ENCODE data around the gene SEPTIN6. TPM values are rescaled to one million over a fixed set of nuclear protein-coding genes. Genes with fewer than 3 reads are reported as not detected.

SEPTIN6 gene
- total RNA-seq: 5.6 and 5.9 TPM in 2 replicates
- polyA plus RNA-seq: 12.8 and 19.9 TPM in 2 replicates
- 11.6 and 14.6 TPM in 2 replicates for polyA plus RNA-seq (2012)
- polyA minus RNA-seq (ENCODE audit: low replicate concordance): 10.9 and 22.3 TPM in 2 replicates

DNA sequence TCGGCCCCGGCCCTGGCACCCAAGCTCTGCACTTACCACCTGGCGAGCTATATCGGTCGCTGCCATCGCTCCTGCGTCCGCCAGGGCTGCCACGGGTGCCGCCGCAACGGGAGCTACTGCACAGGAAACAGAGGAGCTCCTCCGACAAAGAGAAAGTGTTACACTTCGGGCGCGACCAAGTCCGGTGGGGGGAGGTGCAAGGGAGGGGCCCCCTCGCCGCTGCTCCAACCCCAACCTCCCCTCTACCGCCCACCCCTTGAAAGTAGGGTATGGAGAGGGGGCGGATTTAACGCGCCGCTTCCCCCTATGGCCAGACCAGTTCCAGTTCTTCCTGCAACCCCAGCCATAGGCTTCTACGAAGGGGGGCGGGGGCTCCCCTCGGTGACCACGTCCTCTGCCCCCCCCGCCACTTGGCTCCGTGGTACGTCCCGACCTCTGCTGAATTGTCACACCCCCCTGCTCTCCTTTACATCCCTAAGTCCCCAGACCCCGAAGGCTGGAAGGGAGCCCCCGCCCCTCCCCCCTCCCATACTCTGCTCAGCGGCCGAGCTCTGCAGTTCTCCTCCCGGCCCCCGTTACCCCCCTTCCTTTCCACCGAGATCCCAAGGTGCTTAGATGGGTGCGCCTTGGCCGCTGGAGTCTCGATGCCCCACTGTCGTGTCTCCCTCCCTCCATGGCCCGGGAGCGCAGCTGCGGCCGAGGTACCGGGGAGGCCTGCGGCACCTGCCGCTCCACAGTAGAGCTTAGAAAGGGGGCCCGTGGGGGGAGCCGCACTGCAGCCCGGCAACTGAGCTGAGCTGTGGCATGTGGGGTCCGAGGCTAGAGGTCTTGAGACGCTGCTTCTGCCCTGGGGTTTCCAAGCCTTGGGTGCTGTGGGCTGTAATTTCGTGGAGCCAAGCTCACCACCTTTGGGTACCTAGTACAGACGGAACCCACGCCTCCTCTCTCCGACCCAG lies at the start of gene SEPTIN6:
TSS of gene SEPTIN6 (minus strand) at position 129 of the 956 bp plus-strand sequence. CDS start at position 66, 63 bp downstream.
- H3K9ac ChIP-seq (ENCODE audit: insufficient read depth, low read length): peak within 1 kb of the TSS; percentile 66
- no peaks in the 10 kb centered on the region for H3K4me1 ChIP-seq (ENCODE audit: control insufficient read depth, extremely low read depth, insufficient read depth, low read length)
- H3K4me2 ChIP-seq (ENCODE audit: extremely low read depth, insufficient read depth, low read length): peak within 1 kb of the TSS; percentile 40
- H3K27ac ChIP-seq (ENCODE audit: insufficient read depth, low read length): peak within 1 kb of the TSS; percentile 28
- TF ChIP-seq, protein P1, sequence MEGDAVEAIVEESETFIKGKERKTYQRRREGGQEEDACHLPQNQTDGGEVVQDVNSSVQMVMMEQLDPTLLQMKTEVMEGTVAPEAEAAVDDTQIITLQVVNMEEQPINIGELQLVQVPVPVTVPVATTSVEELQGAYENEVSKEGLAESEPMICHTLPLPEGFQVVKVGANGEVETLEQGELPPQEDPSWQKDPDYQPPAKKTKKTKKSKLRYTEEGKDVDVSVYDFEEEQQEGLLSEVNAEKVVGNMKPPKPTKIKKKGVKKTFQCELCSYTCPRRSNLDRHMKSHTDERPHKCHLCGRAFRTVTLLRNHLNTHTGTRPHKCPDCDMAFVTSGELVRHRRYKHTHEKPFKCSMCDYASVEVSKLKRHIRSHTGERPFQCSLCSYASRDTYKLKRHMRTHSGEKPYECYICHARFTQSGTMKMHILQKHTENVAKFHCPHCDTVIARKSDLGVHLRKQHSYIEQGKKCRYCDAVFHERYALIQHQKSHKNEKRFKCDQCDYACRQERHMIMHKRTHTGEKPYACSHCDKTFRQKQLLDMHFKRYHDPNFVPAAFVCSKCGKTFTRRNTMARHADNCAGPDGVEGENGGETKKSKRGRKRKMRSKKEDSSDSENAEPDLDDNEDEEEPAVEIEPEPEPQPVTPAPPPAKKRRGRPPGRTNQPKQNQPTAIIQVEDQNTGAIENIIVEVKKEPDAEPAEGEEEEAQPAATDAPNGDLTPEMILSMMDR (conservative IDR thresholded peaks at IDR 0.05 in 1 of 2, IDR thresholded peaks at IDR 0.05 in 1 of 2; ENCODE audit: low read depth in 1 of 2, low read length in 2 of 2): no peak
- no peak for TF ChIP-seq EZH2 (IDR thresholded peaks at IDR 0.05; ENCODE audit: low read length, missing control alignments)
- H3K9me3 ChIP-seq (ENCODE audit: control insufficient read depth, insufficient read depth, low read depth, low read length): no peaks in the 10 kb centered on the region
- no peaks in the 10 kb centered on the region for H3K79me2 ChIP-seq (ENCODE audit: control insufficient read depth, insufficient read depth, low read length)
- H3K36me3 ChIP-seq (ENCODE audit: control insufficient read depth, insufficient read depth, low read length): no peaks in the 10 kb centered on the region
- H3K27me3 ChIP-seq (ENCODE audit: control insufficient read depth, insufficient read depth, low read length): no peaks in the 10 kb centered on the region
- H2AFZ ChIP-seq (ENCODE audit: low read length): peak within 1 kb of the TSS; percentile 41
- DNase-seq (ENCODE audit: low read depth in 2 of 2): peak; percentile 58 to 72
- H3K4me3 ChIP-seq (replicated peaks in 1 of 4; ENCODE audit: control extremely low read depth in 1 of 4, insufficient read depth in 1 of 4, low read depth in 3 of 4, low read length in 4 of 4): peak within 1 kb of the TSS; percentile 57 to 65 (median 60)
- no peaks in the 10 kb centered on the region for H4K20me1 ChIP-seq (ENCODE audit: control insufficient read depth, extremely low read depth, insufficient read depth, low read length)

DNA sequence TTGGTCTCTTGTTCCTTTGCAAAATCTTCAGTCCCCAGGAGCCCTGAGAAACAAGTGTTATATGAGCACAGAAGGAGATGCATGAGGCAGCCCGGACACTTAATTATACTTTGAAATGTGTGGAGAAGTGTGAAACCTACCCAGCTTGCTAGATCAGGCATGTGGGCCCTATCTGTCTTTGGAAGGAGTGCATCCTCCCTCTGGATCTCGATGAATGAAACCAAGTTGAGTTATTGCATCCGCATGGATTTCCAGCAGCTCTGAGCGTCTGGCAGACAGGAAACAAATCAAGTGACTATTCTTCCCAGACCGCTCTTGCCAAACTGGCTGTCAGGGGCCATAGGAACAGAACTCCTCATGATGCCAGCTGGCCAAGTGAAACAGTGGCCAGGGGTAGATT lies 45.8 kb upstream of the SEPTIN6 start:
- H3K36me3 ChIP-seq (ENCODE audit: control insufficient read depth, insufficient read depth, low read length): no peaks in the 10 kb centered on the region
- H3K79me2 ChIP-seq (ENCODE audit: control insufficient read depth, insufficient read depth, low read length): no peaks in the 10 kb centered on the region
- H3K4me1 ChIP-seq (ENCODE audit: control insufficient read depth, extremely low read depth, insufficient read depth, low read length): no peaks in the 10 kb centered on the region
- H2AFZ ChIP-seq (ENCODE audit: low read length): no peak overlapping the region
- TF ChIP-seq, protein P1 (conservative IDR thresholded peaks at IDR 0.05 in 1 of 2, IDR thresholded peaks at IDR 0.05 in 1 of 2; ENCODE audit: low read depth in 1 of 2, low read length in 2 of 2): no peak
- no peak for TF ChIP-seq EZH2 (IDR thresholded peaks at IDR 0.05; ENCODE audit: low read length, missing control alignments)
- no peaks in the 10 kb centered on the region for H3K9me3 ChIP-seq (ENCODE audit: control insufficient read depth, insufficient read depth, low read depth, low read length)
- H3K27ac ChIP-seq (ENCODE audit: insufficient read depth, low read length): no peak overlapping the region
- no peak overlapping the region for H3K4me3 ChIP-seq (replicated peaks in 1 of 4; ENCODE audit: control extremely low read depth in 1 of 4, insufficient read depth in 1 of 4, low read depth in 3 of 4, low read length in 4 of 4)
- no peak overlapping the region for H3K4me2 ChIP-seq (ENCODE audit: extremely low read depth, insufficient read depth, low read length)
- no peak for DNase-seq (ENCODE audit: low read depth in 2 of 2)
- H3K9ac ChIP-seq (ENCODE audit: insufficient read depth, low read length): no peak overlapping the region
- no peaks in the 10 kb centered on the region for H4K20me1 ChIP-seq (ENCODE audit: control insufficient read depth, extremely low read depth, insufficient read depth, low read length)
- no peaks in the 10 kb centered on the region for H3K27me3 ChIP-seq (ENCODE audit: control insufficient read depth, insufficient read depth, low read length)

DNA sequence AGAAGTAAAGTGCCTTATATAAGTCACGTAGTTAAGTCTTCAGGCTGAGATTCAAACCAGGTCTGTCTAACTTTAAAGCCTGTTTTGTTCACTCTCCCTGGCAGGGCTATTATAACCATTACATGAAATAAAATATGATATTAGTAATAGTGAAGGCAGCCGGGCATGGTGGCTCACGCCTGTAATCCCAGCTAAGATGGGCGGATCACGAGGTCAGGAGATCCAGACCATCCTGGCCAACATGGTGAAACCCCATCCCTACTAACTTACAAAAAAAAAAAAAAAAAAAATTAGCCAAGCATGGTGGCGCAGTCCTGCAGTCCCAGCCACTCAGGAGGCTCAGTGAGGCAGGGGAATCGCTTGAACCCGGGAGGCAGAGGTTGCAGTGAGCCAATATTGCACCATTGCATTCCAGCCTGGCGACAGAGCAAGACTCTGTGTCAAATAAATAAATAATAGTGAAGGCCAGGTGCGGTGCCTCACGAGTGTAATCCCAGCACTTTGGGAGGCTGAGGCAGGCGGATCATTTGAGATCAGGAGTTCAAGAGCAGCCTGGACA lies 43.3 kb upstream of the SEPTIN6 start:
- H3K27me3 ChIP-seq (ENCODE audit: control insufficient read depth, insufficient read depth, low read length): no peaks in the 10 kb centered on the region
- no peaks in the 10 kb centered on the region for H3K4me1 ChIP-seq (ENCODE audit: control insufficient read depth, extremely low read depth, insufficient read depth, low read length)
- H3K4me3 ChIP-seq (replicated peaks in 1 of 4; ENCODE audit: control extremely low read depth in 1 of 4, insufficient read depth in 1 of 4, low read depth in 3 of 4, low read length in 4 of 4): no peak overlapping the region
- no peaks in the 10 kb centered on the region for H4K20me1 ChIP-seq (ENCODE audit: control insufficient read depth, extremely low read depth, insufficient read depth, low read length)
- H2AFZ ChIP-seq (ENCODE audit: low read length): no peak overlapping the region
- H3K79me2 ChIP-seq (ENCODE audit: control insufficient read depth, insufficient read depth, low read length): no peaks in the 10 kb centered on the region
- no peak overlapping the region for H3K4me2 ChIP-seq (ENCODE audit: extremely low read depth, insufficient read depth, low read length)
- H3K9ac ChIP-seq (ENCODE audit: insufficient read depth, low read length): no peak overlapping the region
- TF ChIP-seq EZH2 (IDR thresholded peaks at IDR 0.05; ENCODE audit: low read length, missing control alignments): no peak
- TF ChIP-seq, protein P1 (conservative IDR thresholded peaks at IDR 0.05 in 1 of 2, IDR thresholded peaks at IDR 0.05 in 1 of 2; ENCODE audit: low read depth in 1 of 2, low read length in 2 of 2): no peak
- no peak for DNase-seq (ENCODE audit: low read depth in 2 of 2)
- H3K36me3 ChIP-seq (ENCODE audit: control insufficient read depth, insufficient read depth, low read length): no peaks in the 10 kb centered on the region
- H3K9me3 ChIP-seq (ENCODE audit: control insufficient read depth, insufficient read depth, low read depth, low read length): no peaks in the 10 kb centered on the region
- no peak overlapping the region for H3K27ac ChIP-seq (ENCODE audit: insufficient read depth, low read length)
